Measurements from ENCODE around the gene SCGB2B2.
"Not testable (repeated sequence)": the region's sequence is repeated elsewhere in the genome, so short reads cannot be mapped to it uniquely, and the experiment has no call there.

Gene SCGB2B2

GRCh38 chr19:34668077-34668689, 8.8 kb downstream of the SCGB2B2 start:
- not testable (repeated sequence) for DNase-seq

DNA sequence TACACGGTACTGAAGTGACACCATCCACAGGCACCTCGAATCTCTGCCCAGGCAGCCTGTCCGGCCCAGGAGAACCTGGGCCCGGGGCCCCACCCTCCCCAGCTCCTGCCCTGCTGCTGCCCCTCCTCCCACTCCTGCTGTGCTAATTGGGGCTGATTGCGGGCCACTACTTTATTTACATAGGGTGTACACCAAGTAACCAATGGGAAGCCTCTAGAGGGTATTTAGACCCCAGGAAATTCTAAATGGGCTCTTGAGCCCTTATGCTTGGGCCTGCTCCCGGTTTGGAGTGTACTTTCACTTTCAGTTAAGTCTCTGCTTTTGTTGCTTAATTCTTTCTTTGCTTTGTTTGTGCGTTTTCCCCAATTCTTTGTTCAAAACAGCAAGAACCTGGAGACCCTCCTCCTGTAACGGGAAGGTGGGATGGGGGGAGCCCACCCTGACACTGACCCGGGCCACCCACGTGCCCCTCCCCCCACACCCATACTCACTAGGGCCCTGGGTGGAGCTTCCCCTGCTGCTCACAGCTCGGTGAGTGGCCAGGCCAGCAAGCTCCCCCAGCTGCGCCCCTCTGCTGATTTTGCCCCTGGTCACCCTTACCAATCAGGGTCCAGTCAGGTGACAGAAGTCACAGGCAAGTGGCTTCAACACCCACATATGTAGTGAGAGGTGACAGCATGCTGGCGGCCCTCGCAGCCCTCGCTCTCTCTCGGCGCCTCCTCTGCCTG, 9.4 kb downstream of the SCGB2B2 start:
- DNase-seq: peak; percentile 39

DNA sequence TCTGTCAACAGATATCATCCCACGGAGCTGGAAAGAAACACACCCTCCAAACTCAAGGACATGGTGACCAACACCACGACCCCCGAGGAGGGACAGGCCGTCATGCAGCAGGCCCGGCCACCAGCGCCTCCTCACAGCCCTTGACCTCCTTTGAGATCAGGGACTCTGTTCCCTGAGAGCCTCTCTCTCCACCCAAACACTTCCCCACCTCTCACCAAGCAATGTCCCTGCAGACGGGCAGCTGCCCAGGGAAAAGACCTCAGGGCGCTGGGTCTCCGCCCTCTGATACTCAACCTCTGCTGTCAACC, 10.0 kb downstream of the SCGB2B2 start:
- DNase-seq: no peak

GRCh38 chr19:34666200-34666957, 10.6 kb downstream of the SCGB2B2 start:
- no peak for DNase-seq

- DNase-seq: not testable (repeated sequence)
Measured at GRCh38 chr19:34665275-34665674, 11.7 kb downstream of the SCGB2B2 start.

DNA sequence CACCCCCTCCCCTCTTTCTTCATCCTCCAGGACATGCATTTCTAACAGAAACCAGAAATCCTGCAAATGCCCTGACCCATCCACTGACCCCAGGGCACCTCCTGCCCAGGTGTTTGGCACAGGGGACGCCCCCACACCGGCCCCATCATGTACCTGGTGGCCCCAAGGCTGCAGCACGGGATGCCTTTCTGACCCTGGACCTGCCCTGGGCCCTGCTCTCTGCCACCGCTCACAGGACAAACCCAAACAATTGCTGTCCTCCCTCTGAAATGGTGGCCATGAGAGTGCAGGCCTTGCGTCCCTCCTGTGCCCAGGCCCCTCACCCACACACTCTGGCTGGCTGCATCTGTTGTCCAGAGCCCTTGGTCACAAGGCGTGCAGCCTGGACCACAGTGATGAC, 12.1 kb downstream of the SCGB2B2 start:
- DNase-seq: no peak

- DNase-seq: no peak
Measured at GRCh38 chr19:34664168-34664567, 12.8 kb downstream of the SCGB2B2 start.

GRCh38 chr19:34662919-34663318, 14.0 kb downstream of the SCGB2B2 start:
- DNase-seq: no peak

GRCh38 chr19:34661357-34661756, 15.6 kb downstream of the SCGB2B2 start:
- DNase-seq: no peak

- DNase-seq: no peak
Measured at GRCh38 chr19:34655651-34656050, 21.3 kb downstream of the SCGB2B2 start.

DNA sequence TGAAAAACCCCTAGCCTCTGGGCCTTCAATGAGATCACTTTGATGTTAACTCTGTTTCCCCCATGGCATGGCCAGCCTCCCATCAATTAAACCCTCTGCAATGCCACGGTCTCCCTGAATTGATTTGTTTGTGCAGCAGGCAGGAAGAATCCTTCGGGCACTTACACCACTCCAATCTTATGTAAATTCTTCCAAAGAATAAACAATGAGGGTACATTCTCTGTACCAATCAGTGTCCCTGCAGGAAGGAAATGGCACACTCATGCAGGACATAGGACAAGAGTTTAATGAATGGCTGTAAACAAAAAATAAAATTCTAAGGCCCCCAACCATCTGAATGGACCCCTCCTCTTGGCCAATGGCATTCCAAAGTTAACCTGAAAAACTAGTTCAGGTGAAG, 22.2 kb downstream of the SCGB2B2 start:
- no peak for DNase-seq

GRCh38 chr19:34651747-34652146, 25.2 kb downstream of the SCGB2B2 start:
- no peak for DNase-seq

- no peak for DNase-seq
Measured at GRCh38 chr19:34649886-34650543, 26.9 kb downstream of the SCGB2B2 start.

GRCh38 chr19:34645551-34645950, 31.4 kb downstream of the SCGB2B2 start:
- no peak for DNase-seq

DNA sequence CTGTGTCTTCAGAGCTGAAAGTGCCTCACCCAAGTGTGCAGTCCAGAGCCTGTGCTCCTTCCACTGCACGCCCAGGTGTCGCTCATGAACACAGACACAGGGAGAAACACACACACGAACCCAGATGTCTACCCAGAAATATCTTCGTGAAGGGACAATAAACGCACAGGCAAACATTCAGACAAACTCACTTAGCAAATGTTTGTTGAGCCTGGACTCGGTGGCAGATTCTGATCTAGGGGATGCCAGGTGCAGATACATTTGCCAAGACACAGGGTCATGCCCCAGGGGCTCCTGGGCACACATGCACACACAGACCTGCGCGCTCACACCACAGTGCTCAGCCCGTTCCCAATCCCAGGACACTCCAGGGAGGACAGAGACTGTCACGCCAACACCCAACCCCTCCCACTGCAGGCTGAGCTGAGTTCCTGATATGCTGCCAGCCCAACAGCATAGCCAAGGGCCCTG, 31.9 kb downstream of the SCGB2B2 start:
- DNase-seq: no peak

DNA sequence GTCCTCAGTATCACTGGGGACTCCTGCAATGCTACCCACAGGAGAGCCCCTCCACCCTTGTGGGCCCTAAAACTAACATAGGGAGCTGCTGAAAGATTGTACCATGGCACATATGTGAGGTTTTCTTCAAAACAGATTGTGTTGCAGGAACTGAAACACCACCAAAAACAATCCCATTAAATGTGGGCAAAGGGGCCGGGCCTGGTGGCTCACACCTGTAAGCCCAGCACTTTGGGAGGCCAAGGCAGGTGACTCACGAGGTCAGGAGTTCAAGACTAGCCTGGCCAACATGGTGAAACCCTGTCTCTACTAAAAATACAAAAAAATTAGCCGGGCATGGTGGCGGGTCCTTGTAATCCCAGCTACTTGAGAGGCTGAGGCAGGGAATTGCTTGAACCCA, 34.7 kb downstream of the SCGB2B2 start:
- no peak for DNase-seq

GRCh38 chr19:34639491-34640085, 37.4 kb downstream of the SCGB2B2 start:
- DNase-seq: peak; percentile 73

- no peak for DNase-seq
Measured at GRCh38 chr19:34633802-34634201, 43.2 kb downstream of the SCGB2B2 start.
